ENCODE results near the gene BRF1. TPM values are rescaled to one million over a fixed set of nuclear protein-coding genes. Genes with fewer than 3 reads are reported as not detected.

Gene BRF1, protein sequence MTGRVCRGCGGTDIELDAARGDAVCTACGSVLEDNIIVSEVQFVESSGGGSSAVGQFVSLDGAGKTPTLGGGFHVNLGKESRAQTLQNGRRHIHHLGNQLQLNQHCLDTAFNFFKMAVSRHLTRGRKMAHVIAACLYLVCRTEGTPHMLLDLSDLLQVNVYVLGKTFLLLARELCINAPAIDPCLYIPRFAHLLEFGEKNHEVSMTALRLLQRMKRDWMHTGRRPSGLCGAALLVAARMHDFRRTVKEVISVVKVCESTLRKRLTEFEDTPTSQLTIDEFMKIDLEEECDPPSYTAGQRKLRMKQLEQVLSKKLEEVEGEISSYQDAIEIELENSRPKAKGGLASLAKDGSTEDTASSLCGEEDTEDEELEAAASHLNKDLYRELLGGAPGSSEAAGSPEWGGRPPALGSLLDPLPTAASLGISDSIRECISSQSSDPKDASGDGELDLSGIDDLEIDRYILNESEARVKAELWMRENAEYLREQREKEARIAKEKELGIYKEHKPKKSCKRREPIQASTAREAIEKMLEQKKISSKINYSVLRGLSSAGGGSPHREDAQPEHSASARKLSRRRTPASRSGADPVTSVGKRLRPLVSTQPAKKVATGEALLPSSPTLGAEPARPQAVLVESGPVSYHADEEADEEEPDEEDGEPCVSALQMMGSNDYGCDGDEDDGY
- total RNA-seq (2021; fragmentation: NEBNext Ultra II Directional; extraction: Animal tissue kit (Norgen Biotek cat#: 25700)) (18.3 and 18.5 TPM in 2 replicates), polyA plus RNA-seq (2011; rRNA removed) (7.7 and 12.5 TPM in 2 replicates), polyA minus RNA-seq (2011; rRNA and poly(A)+ RNA removed) (10.3 and 11.4 TPM in 2 replicates)
- 11.1 TPM for polyA plus RNA-seq (2011; cell fraction: cytosol; rRNA removed)
- polyA plus RNA-seq (2011; cell fraction: nucleus; rRNA removed), result 32.8 TPM
- polyA plus RNA-seq (2012, experiment 1 of 2), result 11.4 to 15.6 TPM (median 13.1 TPM) in 4 replicates
- polyA plus RNA-seq (2012, experiment 2 of 2), result 7.8 TPM
- 9.6 TPM for polyA plus RNA-seq (2013, experiment 1 of 2)
- 8.4 TPM for polyA plus RNA-seq (2013, experiment 2 of 2)
- polyA minus RNA-seq (2011; cell fraction: cytosol; rRNA and poly(A)+ RNA removed), result 15.4 TPM
- 35.1 TPM for polyA minus RNA-seq (2011; cell fraction: nucleus; rRNA and poly(A)+ RNA removed)
- long read RNA-seq, experiment 1, partial matches to known transcripts, result 3 of 8 reads
- long read RNA-seq, experiment 1, other reads (novel, unspliced or antisense), result 3 of 8 reads
- long read RNA-seq, experiment 2, partial matches to known transcripts, result 1 of 2 reads
- long read RNA-seq, experiment 2, other reads (novel, unspliced or antisense), result 1 of 2 reads

DNA sequence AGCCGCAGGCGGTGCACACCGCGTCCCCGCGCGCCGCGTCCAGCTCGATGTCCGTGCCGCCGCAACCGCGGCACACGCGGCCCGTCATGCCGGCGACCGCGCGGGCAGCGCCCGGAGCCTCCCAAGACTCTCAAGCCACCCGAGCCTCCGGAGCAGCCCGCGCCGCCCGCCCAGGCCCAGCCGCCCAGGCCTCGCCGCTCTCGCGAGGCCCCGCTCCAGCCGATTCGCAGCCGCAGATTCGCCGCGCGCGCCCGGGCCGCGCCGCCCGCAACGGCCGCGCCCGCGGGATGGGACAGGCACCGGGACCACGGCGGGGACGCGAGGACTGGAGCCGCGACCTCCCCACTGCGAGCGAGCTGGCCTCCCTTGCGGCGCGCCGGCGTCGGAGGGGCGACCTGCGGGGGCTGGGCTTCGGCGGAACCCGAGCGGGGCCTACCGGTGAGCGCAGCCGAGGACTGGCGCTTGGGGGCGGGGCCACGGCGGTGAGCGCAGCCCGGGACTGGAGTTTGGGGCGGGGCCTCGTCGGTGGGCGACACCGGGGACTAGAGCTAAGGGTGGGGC, at the start of gene BRF1:
Gene BRF1, minus strand, starts transcription at position 460 of the 561 bp plus-strand sequence. Its CDS starts 372 bp downstream, at position 88.
- Histone ChIP-seq H2BK5ac (ENCODE audit: low read depth, low read length) (peak within 1 kb of the TSS; percentile 92; the same call in 1 of the 2 replicates), H3K4me1 (replicated peaks in 1 of 4; ENCODE audit: control insufficient read depth in 3 of 4, insufficient read depth in 4 of 4, low read length in 3 of 4) (peaks cover 0 to 5% (median 0%) of the 10 kb centered on the region in 4 experiments; a peak in 1 of 7 replicates), H3K79me1 (ENCODE audit: low read depth, low read length) (peaks cover 7% of the 10 kb centered on the region), H3K4me3 (ENCODE audit: extremely low read depth in 1 of 4, insufficient read depth in 2 of 4, low read depth in 3 of 4, low read length in 4 of 4) (peak within 1 kb of the TSS; percentile 73 to 95 (median 74)), H3K27ac (ENCODE audit: low read depth, low read length) (peak within 1 kb of the TSS; percentile 45; the same call in 1 of the 2 replicates), H3K18ac (ENCODE audit: extremely low read depth, low read length) (peak within 1 kb of the TSS; percentile 96), H3K9me3 (ENCODE audit: insufficient read depth in 2 of 2, low read depth in 1 of 2, low read length in 1 of 2) (no peaks in the 10 kb centered on the region), H3K23ac (ENCODE audit: insufficient read length) (no peak within 1 kb of the TSS), H3K9ac (replicated peaks in 1 of 4; ENCODE audit: extremely low read depth in 1 of 4, low read depth in 3 of 4, low read length in 3 of 4) (peak within 1 kb of the TSS; percentile 52 to 89 (median 80)), H3K56ac (replicated peaks; ENCODE audit: insufficient read length, low read depth, low read length) (peak within 1 kb of the TSS; percentile 86), H3K27me3 (replicated peaks in 1 of 4; ENCODE audit: control insufficient read depth in 3 of 4, extremely low read depth in 1 of 4, insufficient read depth in 3 of 4, low read length in 3 of 4) (peaks cover 0 to 9% (median 6%) of the 10 kb centered on the region in 4 experiments; a peak in 4 of 7 replicates), H4K5ac (ENCODE audit: insufficient read length, low read depth, low read length) (peak within 1 kb of the TSS; percentile 97), H4K20me1 (replicated peaks in 1 of 2; ENCODE audit: control insufficient read depth in 1 of 2, insufficient read depth in 2 of 2, low read length in 2 of 2) (peaks cover 3 to 12% of the 10 kb centered on the region in 2 experiments), H3K4me2 (ENCODE audit: insufficient read depth in 1 of 2, low read depth in 2 of 2, low read length in 2 of 2) (peak within 1 kb of the TSS; percentile 78 to 86), H4K91ac (replicated peaks; ENCODE audit: insufficient read length, low read length) (peak within 1 kb of the TSS; percentile 80), H2AFZ (ENCODE audit: low read length) (peak within 1 kb of the TSS; percentile 90; the same call in 1 of the 2 replicates), H2BK15ac (ENCODE audit: low read length) (peak within 1 kb of the TSS; percentile 98; the same call in 1 of the 2 replicates), H2AK5ac (ENCODE audit: low read depth, low read length) (no peak within 1 kb of the TSS), H3K23me2 (ENCODE audit: low read depth, low read length) (peaks cover 4% of the 10 kb centered on the region; the same call in 1 of the 2 replicates), H3K79me2 (ENCODE audit: control insufficient read depth in 1 of 2, insufficient read depth in 2 of 2, low read length in 2 of 2) (peaks cover 0 to 17% of the 10 kb centered on the region in 2 experiments; a peak in 2 of 4 replicates), H3K4ac (replicated peaks; ENCODE audit: insufficient read length, low read depth, low read length) (peak within 1 kb of the TSS; percentile 96), H3K14ac (ENCODE audit: insufficient read length) (peak within 1 kb of the TSS; percentile 40), H2BK20ac (ENCODE audit: low read length) (no peak within 1 kb of the TSS), H4K8ac (ENCODE audit: extremely low read depth, insufficient read depth, low read length) (peak within 1 kb of the TSS; percentile 91), H3K36me3 (ENCODE audit: control insufficient read depth in 2 of 4, insufficient read depth in 4 of 4, low read length in 3 of 4) (no peaks in the 10 kb centered on the region), H2BK12ac (ENCODE audit: low read depth, low read length) (peak within 1 kb of the TSS; percentile 87; the same call in 1 of the 2 replicates), H2BK120ac (replicated peaks; ENCODE audit: low read depth, low read length) (peak within 1 kb of the TSS; percentile 64)
- POLR2A ChIA-PET (ENCODE audit: partially characterized antibody), result interaction anchor here (0.6 to 2.4 kb wide), 8 partner anchors 11 to 430 kb away, joined by 3 to 8 read pairs (median 3); partner anchors contain the start of gene PACS2
- peak; percentile 78 to 98 for DNase-seq (ENCODE audit: low read depth in 1 of 2, low spot score in 2 of 2)
- WGBS, 2 experiments (ENCODE audit: extremely low coverage in 1 of 2, insufficient coverage in 1 of 2, insufficient read length in 1 of 2, insufficient replicate concordance in 2 of 2, low coverage in 1 of 2, low lambda C conversion rate in 2 of 2, missing lambda C conversion rate in 1 of 2), result 1% methylated on average over 19 of the region's 90 CpGs; no CpG with 5 or more reads in 1 of the 2 experiments
- CTCF ChIA-PET (ENCODE audit: partially characterized antibody), result interaction anchor here (0.6 to 1.5 kb wide), 5 partner anchors 11 to 107 kb away, joined by 3 to 4 read pairs (median 3); no protein-coding TSS in a partner anchor
- no peak for FAIRE-seq
- TF ChIP-seq JUND (IDR thresholded peaks at IDR 0.05; ENCODE audit: low read length), result no peak
- TF ChIP-seq TAF7 (optimal IDR thresholded peaks at IDR 0.05; ENCODE audit: borderline replicate concordance, low read depth, low read length), result peak; percentile 72
- TF ChIP-seq SIN3A (conservative IDR thresholded peaks at IDR 0.05 in 1 of 2, IDR thresholded peaks at IDR 0.05 in 1 of 2; ENCODE audit: low read depth in 1 of 2, low read length in 2 of 2), result peak in 1 of 2 experiments; percentile 47; a peak in 1 of 4 replicates
- no peak for TF ChIP-seq SRF (IDR thresholded peaks at IDR 0.05; ENCODE audit: low read depth, low read length)
- TF ChIP-seq EP300 (IDR thresholded peaks at IDR 0.05; ENCODE audit: borderline replicate concordance in 1 of 2, low read depth in 2 of 2, low read length in 2 of 2), result peak in 1 of 2 experiments; percentile 54; a peak in 1 of 3 replicates
